Measurements from ENCODE around the gene MUSK.

MUSK gene

DNA sequence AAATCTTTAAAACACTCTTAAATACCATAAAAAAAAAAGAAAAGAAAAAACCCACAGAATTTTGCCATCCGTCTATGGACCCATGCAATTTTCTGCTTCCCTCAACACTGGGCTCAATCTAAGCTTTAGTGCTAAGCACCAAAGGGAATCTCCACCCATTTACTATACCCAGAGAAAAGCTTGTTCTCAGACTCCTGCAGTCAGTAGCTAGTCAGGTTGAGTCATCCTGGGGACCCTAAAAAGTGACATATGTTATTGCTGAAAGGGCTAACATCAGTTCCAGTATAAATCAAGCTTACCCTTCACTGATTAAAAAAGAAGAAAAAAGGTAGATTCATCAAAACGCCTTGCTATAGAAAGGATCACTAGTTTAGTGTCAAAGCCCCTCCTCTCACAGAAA, 177.6 kb downstream of the MUSK start:
- DNase-seq (ENCODE audit: low spot score), result no peak
- in situ Hi-C loops (cut with MboI; ENCODE audit: low sequenced_read_pairs, unreplicated experiment), result no loop called here
- TF ChIP-seq, protein P1, sequence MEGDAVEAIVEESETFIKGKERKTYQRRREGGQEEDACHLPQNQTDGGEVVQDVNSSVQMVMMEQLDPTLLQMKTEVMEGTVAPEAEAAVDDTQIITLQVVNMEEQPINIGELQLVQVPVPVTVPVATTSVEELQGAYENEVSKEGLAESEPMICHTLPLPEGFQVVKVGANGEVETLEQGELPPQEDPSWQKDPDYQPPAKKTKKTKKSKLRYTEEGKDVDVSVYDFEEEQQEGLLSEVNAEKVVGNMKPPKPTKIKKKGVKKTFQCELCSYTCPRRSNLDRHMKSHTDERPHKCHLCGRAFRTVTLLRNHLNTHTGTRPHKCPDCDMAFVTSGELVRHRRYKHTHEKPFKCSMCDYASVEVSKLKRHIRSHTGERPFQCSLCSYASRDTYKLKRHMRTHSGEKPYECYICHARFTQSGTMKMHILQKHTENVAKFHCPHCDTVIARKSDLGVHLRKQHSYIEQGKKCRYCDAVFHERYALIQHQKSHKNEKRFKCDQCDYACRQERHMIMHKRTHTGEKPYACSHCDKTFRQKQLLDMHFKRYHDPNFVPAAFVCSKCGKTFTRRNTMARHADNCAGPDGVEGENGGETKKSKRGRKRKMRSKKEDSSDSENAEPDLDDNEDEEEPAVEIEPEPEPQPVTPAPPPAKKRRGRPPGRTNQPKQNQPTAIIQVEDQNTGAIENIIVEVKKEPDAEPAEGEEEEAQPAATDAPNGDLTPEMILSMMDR (IDR thresholded peaks at IDR 0.05; ENCODE audit: borderline replicate concordance, control extremely low read depth, extremely low read depth, insufficient read depth, missing control alignments), result no peak

DNA sequence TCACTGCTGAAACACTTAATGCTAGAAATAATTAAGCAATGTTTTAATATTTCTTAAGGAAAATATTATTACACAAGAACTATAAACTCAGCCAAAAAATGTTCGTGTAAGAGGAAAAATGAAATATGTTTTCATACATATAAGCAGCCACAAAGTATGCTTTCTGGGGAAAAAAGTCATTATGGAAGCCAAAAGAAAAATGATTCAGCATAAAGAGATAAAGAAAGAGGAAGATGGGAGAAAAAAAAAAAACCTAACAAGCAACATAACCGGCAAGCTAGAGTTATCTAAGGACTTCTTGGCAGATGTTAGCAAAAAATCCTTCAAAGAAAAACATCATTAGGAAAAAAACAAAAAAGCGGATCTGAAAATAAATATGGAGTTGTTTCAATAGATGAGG, 179.1 kb downstream of the MUSK start:
- TF ChIP-seq, protein P1 (IDR thresholded peaks at IDR 0.05; ENCODE audit: borderline replicate concordance, control extremely low read depth, extremely low read depth, insufficient read depth, missing control alignments), result no peak
- DNase-seq (ENCODE audit: low spot score), result no peak
- in situ Hi-C loops (cut with MboI; ENCODE audit: low sequenced_read_pairs, unreplicated experiment), result no loop called here

DNA sequence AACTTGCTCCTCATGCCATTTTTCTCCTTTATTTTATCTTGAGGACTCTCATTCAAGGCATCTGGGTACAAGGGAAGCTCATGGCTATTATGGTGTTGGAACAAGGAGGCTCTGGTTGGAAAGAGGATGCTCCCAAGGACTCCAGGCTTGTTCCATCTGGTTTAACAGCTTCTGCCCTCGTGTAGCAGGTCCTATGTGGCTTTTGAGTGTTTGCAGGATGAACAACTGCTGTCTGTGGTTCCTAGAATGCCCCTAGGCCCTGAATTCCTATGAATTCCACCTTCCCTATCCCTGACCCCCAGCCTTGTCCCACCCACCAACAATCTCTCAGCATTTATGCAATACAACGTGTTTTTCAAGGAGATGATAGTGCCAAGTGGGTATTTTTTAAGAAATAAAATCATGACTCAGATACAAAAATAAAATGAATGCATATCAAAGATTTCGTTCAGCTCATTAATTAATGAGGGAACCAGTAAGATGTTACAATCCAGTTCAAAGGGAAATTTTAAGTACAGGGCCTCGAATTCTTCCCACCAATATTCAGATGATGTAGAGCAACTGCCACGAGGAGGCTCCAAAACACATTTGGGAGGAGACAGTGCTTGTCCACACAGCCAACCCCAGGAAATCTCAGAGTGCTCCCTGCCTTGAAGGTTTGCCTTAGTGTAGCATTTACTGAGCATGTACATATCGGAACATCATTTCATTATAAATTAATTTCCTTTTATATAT, 182.0 kb downstream of the MUSK start:
- no peak for DNase-seq (ENCODE audit: low spot score)
- TF ChIP-seq, protein P1 (IDR thresholded peaks at IDR 0.05; ENCODE audit: borderline replicate concordance, control extremely low read depth, extremely low read depth, insufficient read depth, missing control alignments), result no peak
- in situ Hi-C loops (cut with MboI; ENCODE audit: low sequenced_read_pairs, unreplicated experiment), result no loop called here

Measured in GM13976 (cell line).